ENCODE results near the gene UBTD2.

UBTD2 gene

GRCh38 chr5:172274951-172275753 is 8.4 kb downstream of the UBTD2 start:
- DNase-seq (ENCODE audit: low read depth) = no peak
- no peak for TF ChIP-seq CTCF (IDR thresholded peaks at IDR 0.05; ENCODE audit: control insufficient read depth, extremely low read depth, insufficient read depth)
- no peak overlapping the region for H3K4me3 ChIP-seq (ENCODE audit: low read depth, low read length)

- no peak overlapping the region for H3K4me3 ChIP-seq (ENCODE audit: low read depth, low read length)
- TF ChIP-seq CTCF (IDR thresholded peaks at IDR 0.05; ENCODE audit: control insufficient read depth, extremely low read depth, insufficient read depth) = no peak
- DNase-seq (ENCODE audit: low read depth) = no peak
These were observed 15.6 kb downstream of the UBTD2 start for GRCh38 chr5:172267943-172268342.

GRCh38 chr5:172266676-172267092 is 16.9 kb downstream of the UBTD2 start:
- no peak overlapping the region for H3K4me3 ChIP-seq (ENCODE audit: low read depth, low read length)
- DNase-seq (ENCODE audit: low read depth) = no peak
- no peak for TF ChIP-seq CTCF (IDR thresholded peaks at IDR 0.05; ENCODE audit: control insufficient read depth, extremely low read depth, insufficient read depth)

- no peak for TF ChIP-seq CTCF (IDR thresholded peaks at IDR 0.05; ENCODE audit: control insufficient read depth, extremely low read depth, insufficient read depth)
- no peak overlapping the region for H3K4me3 ChIP-seq (ENCODE audit: low read depth, low read length)
- no peak for DNase-seq (ENCODE audit: low read depth)
These were observed 17.4 kb downstream of the UBTD2 start for GRCh38 chr5:172266071-172266675.

- DNase-seq (ENCODE audit: low read depth) = no peak
- TF ChIP-seq CTCF (IDR thresholded peaks at IDR 0.05; ENCODE audit: control insufficient read depth, extremely low read depth, insufficient read depth) = no peak
- H3K4me3 ChIP-seq (ENCODE audit: low read depth, low read length) = no peak overlapping the region
These were observed 18.7 kb downstream of the UBTD2 start for GRCh38 chr5:172264815-172265395.

- no peak overlapping the region for H3K4me3 ChIP-seq (ENCODE audit: low read depth, low read length)
- no peak for DNase-seq (ENCODE audit: low read depth)
- no peak for TF ChIP-seq CTCF (IDR thresholded peaks at IDR 0.05; ENCODE audit: control insufficient read depth, extremely low read depth, insufficient read depth)
These were observed 28.1 kb downstream of the UBTD2 start for GRCh38 chr5:172255444-172255843.

All from LNCaP clone FGC (cell line).